Kidney epithelial cell (primary cell): ENCODE measurements around the gene TECTB. TPM values are rescaled to one million over a fixed set of nuclear protein-coding genes. Genes with fewer than 3 reads are reported as not detected.

Source experiments
- DNase-seq: peaks from one replicate; pipeline ENCODE4 v3.0.0-alpha.2; 2010; ENCODE audit warnings: low read depth
- H3K27me3 ChIP-seq: 2 replicates; pipeline ENCODE4 v1.6.0; 2011; ENCODE audit warnings: low read length; ENCODE audit not compliant: control insufficient read depth, insufficient read depth
- H3K36me3 ChIP-seq: 2 replicates; pipeline ENCODE4 v1.5.1; 2011; ENCODE audit warnings: low read length; ENCODE audit not compliant: control insufficient read depth, insufficient read depth
- H3K4me3 ChIP-seq: 2 replicates; pipeline ENCODE4 v1.5.1; 2011; ENCODE audit warnings: low read depth, mild to moderate bottlenecking, control low read depth, low read length
- total RNA-seq: library from RNA; depleted of rRNA; stranded (reverse); fragments of >200 nt; gene quantifications from 2 replicates; pipeline ENCODE4 v1.2.3, GENCODE V29; 2015
- TF ChIP-seq, protein P1 (sequence below): IDR thresholded peaks from 2 replicates; pipeline ENCODE4 v1.5.1; 2011; ENCODE audit warnings: mild to moderate bottlenecking, moderate library complexity, low read length, control low read depth, inconsistent platforms; ENCODE audit not compliant: insufficient read depth, poor library complexity, severe bottlenecking

Gene TECTB
- total RNA-seq, result not detected in 2 replicates

DNA sequence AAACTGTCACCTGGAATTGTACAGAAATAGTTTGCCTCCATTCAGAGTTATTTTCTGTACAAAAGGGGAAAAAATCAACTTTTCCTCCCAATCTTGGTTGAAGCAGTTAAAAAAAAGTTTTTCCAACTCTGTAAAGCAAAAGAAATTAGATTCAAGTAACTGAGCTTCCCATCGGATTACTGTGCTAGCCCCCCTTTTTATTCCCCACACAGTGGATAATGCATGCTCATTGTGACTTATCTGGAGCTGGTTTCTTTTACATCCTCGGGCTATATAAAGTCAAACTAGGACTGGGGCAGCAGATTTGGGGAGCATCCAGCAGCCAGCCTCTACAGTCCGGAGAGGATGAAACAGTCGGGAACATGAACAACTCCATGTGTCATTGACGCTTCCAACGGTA is at the start of gene TECTB:
Gene TECTB (plus strand): TSS at position 301 of the 400 bp plus-strand sequence. CDS start 335 bp downstream, outside the sequence.
- DNase-seq, result no peak
- no peak within 1 kb of the TSS for H3K4me3 ChIP-seq
- no peaks in the 10 kb centered on the region for H3K36me3 ChIP-seq
- TF ChIP-seq, protein P1, sequence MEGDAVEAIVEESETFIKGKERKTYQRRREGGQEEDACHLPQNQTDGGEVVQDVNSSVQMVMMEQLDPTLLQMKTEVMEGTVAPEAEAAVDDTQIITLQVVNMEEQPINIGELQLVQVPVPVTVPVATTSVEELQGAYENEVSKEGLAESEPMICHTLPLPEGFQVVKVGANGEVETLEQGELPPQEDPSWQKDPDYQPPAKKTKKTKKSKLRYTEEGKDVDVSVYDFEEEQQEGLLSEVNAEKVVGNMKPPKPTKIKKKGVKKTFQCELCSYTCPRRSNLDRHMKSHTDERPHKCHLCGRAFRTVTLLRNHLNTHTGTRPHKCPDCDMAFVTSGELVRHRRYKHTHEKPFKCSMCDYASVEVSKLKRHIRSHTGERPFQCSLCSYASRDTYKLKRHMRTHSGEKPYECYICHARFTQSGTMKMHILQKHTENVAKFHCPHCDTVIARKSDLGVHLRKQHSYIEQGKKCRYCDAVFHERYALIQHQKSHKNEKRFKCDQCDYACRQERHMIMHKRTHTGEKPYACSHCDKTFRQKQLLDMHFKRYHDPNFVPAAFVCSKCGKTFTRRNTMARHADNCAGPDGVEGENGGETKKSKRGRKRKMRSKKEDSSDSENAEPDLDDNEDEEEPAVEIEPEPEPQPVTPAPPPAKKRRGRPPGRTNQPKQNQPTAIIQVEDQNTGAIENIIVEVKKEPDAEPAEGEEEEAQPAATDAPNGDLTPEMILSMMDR, result no peak
- H3K27me3 ChIP-seq, result no peaks in the 10 kb centered on the region

DNA sequence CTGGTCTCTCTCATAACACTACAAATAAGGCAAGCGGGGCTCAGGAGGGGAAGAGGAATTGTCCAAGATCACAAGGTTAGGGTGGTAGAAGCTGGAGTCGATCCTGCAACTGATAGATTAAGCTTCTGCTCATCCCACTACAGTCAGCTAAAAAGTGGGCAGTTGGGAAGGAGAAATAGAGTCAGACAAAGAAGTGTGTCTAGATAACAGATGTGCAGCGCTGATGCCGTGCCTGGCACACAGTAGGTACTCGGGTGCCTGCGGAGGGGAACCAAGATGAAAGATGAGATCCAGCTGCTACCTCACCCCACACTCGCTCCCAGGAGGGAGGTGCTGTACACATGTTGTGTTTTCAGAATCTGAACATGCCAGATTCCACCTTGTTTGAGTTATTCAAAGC is 48.1 kb upstream of the TECTB start:
- DNase-seq, result no peak

GRCh38 chr10:112235920-112236319 is 47.3 kb upstream of the TECTB start:
- TF ChIP-seq, protein P1, result no peak
- H3K4me3 ChIP-seq, result no peak overlapping the region
- H3K36me3 ChIP-seq, result no peaks in the 10 kb centered on the region
- DNase-seq, result no peak
- no peaks in the 10 kb centered on the region for H3K27me3 ChIP-seq

More for the DNA sequence above, 48.1 kb upstream of the TECTB start:
- TF ChIP-seq, protein P1, result no peak
- H3K27me3 ChIP-seq, result no peaks in the 10 kb centered on the region
- H3K36me3 ChIP-seq, result no peaks in the 10 kb centered on the region
- H3K4me3 ChIP-seq, result no peak overlapping the region

- Histone ChIP-seq H3K4me3 (no peak overlapping the region), H3K27me3 (no peaks in the 10 kb centered on the region), H3K36me3 (no peaks in the 10 kb centered on the region)
- no peak for DNase-seq
- TF ChIP-seq, protein P1, result no peak
These were observed 46.7 kb upstream of the TECTB start for GRCh38 chr10:112236486-112236885.

- H3K27me3 ChIP-seq, result no peaks in the 10 kb centered on the region
- no peak for DNase-seq
- no peak overlapping the region for H3K4me3 ChIP-seq
- H3K36me3 ChIP-seq, result no peaks in the 10 kb centered on the region
- TF ChIP-seq, protein P1, result no peak
These were observed 43.9 kb upstream of the TECTB start for GRCh38 chr10:112239347-112239746.

GRCh38 chr10:112240441-112240840 is 42.8 kb upstream of the TECTB start:
- H3K27me3 ChIP-seq, result no peaks in the 10 kb centered on the region
- TF ChIP-seq, protein P1, result no peak
- no peaks in the 10 kb centered on the region for H3K36me3 ChIP-seq
- no peak for DNase-seq
- no peak overlapping the region for H3K4me3 ChIP-seq
